Measurements from ENCODE around the gene MCEMP1. TPM values are rescaled to one million over a fixed set of nuclear protein-coding genes. Genes with fewer than 3 reads are reported as not detected.
A peak's percentile ranks its signal among the peaks of the same experiment; 100 is the strongest.

Gene MCEMP1
- total and polyA plus RNA-seq, 2 experiments from 2014 or later = not detected

DNA sequence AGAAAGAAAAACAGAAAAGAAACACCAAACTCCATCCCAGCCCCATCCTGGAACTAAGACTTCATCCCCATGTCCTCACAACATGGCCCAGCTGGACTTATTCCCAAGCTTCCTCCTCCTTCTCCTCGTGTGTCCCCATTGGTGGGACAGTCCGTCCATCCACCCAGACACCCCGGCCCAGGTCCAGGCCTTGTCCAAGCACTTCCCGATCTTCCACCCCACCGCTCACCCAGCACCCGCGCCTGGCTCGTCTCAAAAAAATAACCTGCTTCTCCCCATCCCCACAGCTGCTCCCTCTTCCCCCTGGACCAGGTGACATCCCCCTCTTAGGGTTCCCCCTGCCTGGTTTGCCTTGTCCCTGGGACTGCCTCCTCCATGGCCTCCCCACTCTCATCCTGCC lies 26.4 kb downstream of the MCEMP1 start:
- Histone ChIP-seq H3K4me3 (no peak overlapping the region), H3K79me2 (replicated peaks; ENCODE audit: insufficient read depth) (no peaks in the 10 kb centered on the region), H3K27ac (ENCODE audit: low read depth) (no peak overlapping the region), H3K36me3 (ENCODE audit: insufficient read depth) (no peaks in the 10 kb centered on the region), H3F3A (replicated peaks; ENCODE audit: low read depth) (no peaks in the 10 kb centered on the region), H3K9me2 (ENCODE audit: insufficient read depth) (no peaks in the 10 kb centered on the region), H4K20me1 (replicated peaks; ENCODE audit: insufficient read depth) (no peaks in the 10 kb centered on the region), H2AFZ (no peak overlapping the region), H3K27me3 (ENCODE audit: insufficient read depth) (no peaks in the 10 kb centered on the region), H3K4me2 (no peak overlapping the region), H3K4me1 (ENCODE audit: insufficient read depth) (no peaks in the 10 kb centered on the region)
- H3K27ac Mint-ChIP-seq = no peak overlapping the region; the same call in 1 of the 2 replicates
- no peaks in the 10 kb centered on the region for H3K9me3 Mint-ChIP-seq
- H3K4me3 Mint-ChIP-seq = no peak overlapping the region
- ATAC-seq (no peak), DNase-seq (ENCODE audit: low spot score) (peak; percentile 40)
- no peaks in the 10 kb centered on the region; the same call in 2 of the 3 replicates for H3K36me3 Mint-ChIP-seq (ENCODE audit: low read depth)
- peaks cover 10% of the 10 kb centered on the region for H3K4me1 Mint-ChIP-seq
- peaks cover 10% of the 10 kb centered on the region for H3K27me3 Mint-ChIP-seq (ENCODE audit: insufficient read depth, low read depth, poor library complexity)
- TF ChIP-seq, protein P1, sequence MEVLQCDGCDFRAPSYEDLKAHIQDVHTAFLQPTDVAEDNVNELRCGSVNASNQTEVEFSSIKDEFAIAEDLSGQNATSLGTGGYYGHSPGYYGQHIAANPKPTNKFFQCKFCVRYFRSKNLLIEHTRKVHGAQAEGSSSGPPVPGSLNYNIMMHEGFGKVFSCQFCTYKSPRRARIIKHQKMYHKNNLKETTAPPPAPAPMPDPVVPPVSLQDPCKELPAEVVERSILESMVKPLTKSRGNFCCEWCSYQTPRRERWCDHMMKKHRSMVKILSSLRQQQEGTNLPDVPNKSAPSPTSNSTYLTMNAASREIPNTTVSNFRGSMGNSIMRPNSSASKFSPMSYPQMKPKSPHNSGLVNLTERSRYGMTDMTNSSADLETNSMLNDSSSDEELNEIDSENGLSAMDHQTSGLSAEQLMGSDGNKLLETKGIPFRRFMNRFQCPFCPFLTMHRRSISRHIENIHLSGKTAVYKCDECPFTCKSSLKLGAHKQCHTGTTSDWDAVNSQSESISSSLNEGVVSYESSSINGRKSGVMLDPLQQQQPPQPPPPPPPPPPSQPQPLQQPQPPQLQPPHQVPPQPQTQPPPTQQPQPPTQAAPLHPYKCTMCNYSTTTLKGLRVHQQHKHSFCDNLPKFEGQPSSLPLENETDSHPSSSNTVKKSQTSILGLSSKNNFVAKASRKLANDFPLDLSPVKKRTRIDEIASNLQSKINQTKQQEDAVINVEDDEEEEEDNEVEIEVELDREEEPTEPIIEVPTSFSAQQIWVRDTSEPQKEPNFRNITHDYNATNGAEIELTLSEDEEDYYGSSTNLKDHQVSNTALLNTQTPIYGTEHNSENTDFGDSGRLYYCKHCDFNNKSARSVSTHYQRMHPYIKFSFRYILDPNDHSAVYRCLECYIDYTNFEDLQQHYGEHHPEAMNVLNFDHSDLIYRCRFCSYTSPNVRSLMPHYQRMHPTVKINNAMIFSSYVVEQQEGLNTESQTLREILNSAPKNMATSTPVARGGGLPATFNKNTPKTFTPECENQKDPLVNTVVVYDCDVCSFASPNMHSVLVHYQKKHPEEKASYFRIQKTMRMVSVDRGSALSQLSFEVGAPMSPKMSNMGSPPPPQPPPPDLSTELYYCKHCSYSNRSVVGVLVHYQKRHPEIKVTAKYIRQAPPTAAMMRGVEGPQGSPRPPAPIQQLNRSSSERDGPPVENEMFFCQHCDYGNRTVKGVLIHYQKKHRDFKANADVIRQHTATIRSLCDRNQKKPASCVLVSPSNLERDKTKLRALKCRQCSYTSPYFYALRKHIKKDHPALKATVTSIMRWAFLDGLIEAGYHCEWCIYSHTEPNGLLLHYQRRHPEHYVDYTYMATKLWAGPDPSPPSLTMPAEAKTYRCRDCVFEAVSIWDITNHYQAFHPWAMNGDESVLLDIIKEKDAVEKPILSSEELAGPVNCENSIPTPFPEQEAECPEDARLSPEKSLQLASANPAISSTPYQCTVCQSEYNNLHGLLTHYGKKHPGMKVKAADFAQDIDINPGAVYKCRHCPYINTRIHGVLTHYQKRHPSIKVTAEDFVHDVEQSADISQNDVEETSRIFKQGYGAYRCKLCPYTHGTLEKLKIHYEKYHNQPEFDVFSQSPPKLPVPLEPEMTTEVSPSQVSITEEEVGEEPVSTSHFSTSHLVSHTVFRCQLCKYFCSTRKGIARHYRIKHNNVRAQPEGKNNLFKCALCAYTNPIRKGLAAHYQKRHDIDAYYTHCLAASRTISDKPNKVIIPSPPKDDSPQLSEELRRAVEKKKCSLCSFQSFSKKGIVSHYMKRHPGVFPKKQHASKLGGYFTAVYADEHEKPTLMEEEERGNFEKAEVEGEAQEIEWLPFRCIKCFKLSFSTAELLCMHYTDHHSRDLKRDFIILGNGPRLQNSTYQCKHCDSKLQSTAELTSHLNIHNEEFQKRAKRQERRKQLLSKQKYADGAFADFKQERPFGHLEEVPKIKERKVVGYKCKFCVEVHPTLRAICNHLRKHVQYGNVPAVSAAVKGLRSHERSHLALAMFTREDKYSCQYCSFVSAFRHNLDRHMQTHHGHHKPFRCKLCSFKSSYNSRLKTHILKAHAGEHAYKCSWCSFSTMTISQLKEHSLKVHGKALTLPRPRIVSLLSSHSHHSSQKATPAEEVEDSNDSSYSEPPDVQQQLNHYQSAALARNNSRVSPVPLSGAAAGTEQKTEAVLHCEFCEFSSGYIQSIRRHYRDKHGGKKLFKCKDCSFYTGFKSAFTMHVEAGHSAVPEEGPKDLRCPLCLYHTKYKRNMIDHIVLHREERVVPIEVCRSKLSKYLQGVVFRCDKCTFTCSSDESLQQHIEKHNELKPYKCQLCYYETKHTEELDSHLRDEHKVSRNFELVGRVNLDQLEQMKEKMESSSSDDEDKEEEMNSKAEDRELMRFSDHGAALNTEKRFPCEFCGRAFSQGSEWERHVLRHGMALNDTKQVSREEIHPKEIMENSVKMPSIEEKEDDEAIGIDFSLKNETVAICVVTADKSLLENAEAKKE (CRISPR knock-in tag; IDR thresholded peaks at IDR 0.05) = no peak
- TF ChIP-seq STAT1 (IDR thresholded peaks at IDR 0.05; ENCODE audit: unreplicated experiment) (no peak), NANOG (IDR thresholded peaks at IDR 0.05; ENCODE audit: borderline replicate concordance) (no peak), CREB1 (CRISPR knock-in tag; IDR thresholded peaks at IDR 0.05; ENCODE audit: low read depth) (no peak), POLR2AphosphoS5 (IDR thresholded peaks at IDR 0.05; ENCODE audit: low read depth) (no peak), ZNF331 (CRISPR knock-in tag; IDR thresholded peaks at IDR 0.05; ENCODE audit: low read depth) (no peak), ZNF114 (CRISPR knock-in tag; IDR thresholded peaks at IDR 0.05) (no peak), JUNB (IDR thresholded peaks at IDR 0.05; ENCODE audit: unreplicated experiment) (no peak), EZH2 (IDR thresholded peaks at IDR 0.05; ENCODE audit: low read depth, unreplicated experiment) (no peak), EZH2phosphoT487 (IDR thresholded peaks at IDR 0.05; ENCODE audit: unreplicated experiment) (no peak)
- TF ChIP-seq, protein P2, sequence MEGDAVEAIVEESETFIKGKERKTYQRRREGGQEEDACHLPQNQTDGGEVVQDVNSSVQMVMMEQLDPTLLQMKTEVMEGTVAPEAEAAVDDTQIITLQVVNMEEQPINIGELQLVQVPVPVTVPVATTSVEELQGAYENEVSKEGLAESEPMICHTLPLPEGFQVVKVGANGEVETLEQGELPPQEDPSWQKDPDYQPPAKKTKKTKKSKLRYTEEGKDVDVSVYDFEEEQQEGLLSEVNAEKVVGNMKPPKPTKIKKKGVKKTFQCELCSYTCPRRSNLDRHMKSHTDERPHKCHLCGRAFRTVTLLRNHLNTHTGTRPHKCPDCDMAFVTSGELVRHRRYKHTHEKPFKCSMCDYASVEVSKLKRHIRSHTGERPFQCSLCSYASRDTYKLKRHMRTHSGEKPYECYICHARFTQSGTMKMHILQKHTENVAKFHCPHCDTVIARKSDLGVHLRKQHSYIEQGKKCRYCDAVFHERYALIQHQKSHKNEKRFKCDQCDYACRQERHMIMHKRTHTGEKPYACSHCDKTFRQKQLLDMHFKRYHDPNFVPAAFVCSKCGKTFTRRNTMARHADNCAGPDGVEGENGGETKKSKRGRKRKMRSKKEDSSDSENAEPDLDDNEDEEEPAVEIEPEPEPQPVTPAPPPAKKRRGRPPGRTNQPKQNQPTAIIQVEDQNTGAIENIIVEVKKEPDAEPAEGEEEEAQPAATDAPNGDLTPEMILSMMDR (conservative IDR thresholded peaks at IDR 0.05; ENCODE audit: low read depth in 2 of 2) = no peak
- TF ChIP-seq, protein P3, sequence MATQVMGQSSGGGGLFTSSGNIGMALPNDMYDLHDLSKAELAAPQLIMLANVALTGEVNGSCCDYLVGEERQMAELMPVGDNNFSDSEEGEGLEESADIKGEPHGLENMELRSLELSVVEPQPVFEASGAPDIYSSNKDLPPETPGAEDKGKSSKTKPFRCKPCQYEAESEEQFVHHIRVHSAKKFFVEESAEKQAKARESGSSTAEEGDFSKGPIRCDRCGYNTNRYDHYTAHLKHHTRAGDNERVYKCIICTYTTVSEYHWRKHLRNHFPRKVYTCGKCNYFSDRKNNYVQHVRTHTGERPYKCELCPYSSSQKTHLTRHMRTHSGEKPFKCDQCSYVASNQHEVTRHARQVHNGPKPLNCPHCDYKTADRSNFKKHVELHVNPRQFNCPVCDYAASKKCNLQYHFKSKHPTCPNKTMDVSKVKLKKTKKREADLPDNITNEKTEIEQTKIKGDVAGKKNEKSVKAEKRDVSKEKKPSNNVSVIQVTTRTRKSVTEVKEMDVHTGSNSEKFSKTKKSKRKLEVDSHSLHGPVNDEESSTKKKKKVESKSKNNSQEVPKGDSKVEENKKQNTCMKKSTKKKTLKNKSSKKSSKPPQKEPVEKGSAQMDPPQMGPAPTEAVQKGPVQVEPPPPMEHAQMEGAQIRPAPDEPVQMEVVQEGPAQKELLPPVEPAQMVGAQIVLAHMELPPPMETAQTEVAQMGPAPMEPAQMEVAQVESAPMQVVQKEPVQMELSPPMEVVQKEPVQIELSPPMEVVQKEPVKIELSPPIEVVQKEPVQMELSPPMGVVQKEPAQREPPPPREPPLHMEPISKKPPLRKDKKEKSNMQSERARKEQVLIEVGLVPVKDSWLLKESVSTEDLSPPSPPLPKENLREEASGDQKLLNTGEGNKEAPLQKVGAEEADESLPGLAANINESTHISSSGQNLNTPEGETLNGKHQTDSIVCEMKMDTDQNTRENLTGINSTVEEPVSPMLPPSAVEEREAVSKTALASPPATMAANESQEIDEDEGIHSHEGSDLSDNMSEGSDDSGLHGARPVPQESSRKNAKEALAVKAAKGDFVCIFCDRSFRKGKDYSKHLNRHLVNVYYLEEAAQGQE (IDR thresholded peaks at IDR 0.05; ENCODE audit: unreplicated experiment) = no peak
- TF ChIP-seq, protein P4, sequence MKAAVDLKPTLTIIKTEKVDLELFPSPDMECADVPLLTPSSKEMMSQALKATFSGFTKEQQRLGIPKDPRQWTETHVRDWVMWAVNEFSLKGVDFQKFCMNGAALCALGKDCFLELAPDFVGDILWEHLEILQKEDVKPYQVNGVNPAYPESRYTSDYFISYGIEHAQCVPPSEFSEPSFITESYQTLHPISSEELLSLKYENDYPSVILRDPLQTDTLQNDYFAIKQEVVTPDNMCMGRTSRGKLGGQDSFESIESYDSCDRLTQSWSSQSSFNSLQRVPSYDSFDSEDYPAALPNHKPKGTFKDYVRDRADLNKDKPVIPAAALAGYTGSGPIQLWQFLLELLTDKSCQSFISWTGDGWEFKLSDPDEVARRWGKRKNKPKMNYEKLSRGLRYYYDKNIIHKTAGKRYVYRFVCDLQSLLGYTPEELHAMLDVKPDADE (IDR thresholded peaks at IDR 0.05) = no peak

All from GM23338 (cell line).